HG03025 (cell line): Measurements from ENCODE around the gene ODAD4.

ENCODE experiments used
- ATAC-seq: cut with Tn5 transposase; IDR thresholded peaks from one replicate; pipeline ENCODE4 v1.9.1; 2021; ENCODE audit warnings: mild to moderate bottlenecking, moderate library complexity; ENCODE audit not compliant: unreplicated experiment, low FRiP score

Gene ODAD4

GRCh38 chr17:41967921-41968578 is 37.6 kb downstream of the ODAD4 start:
- ATAC-seq: no peak

GRCh38 chr17:41968676-41969075 is 38.3 kb downstream of the ODAD4 start:
- no peak for ATAC-seq

- no peak for ATAC-seq
Observed at GRCh38 chr17:41970901-41971331, 40.5 kb downstream of the ODAD4 start.

- ATAC-seq: no peak
Observed at GRCh38 chr17:41971721-41972523, 41.5 kb downstream of the ODAD4 start.

GRCh38 chr17:41972571-41973407 is 42.4 kb downstream of the ODAD4 start:
- ATAC-seq: no peak

- ATAC-seq: no peak
Observed at GRCh38 chr17:41973408-41973811, 43.0 kb downstream of the ODAD4 start.

GRCh38 chr17:41974031-41974430 is 43.6 kb downstream of the ODAD4 start:
- ATAC-seq: no peak

- no peak for ATAC-seq
Observed at GRCh38 chr17:41974658-41975057, 44.2 kb downstream of the ODAD4 start.

GRCh38 chr17:41975099-41976083 is 45.0 kb downstream of the ODAD4 start:
- no peak for ATAC-seq

- no peak for ATAC-seq
Observed at GRCh38 chr17:41976142-41976768, 45.8 kb downstream of the ODAD4 start.

- ATAC-seq: no peak
Observed at GRCh38 chr17:41977991-41978390, 47.6 kb downstream of the ODAD4 start.

- ATAC-seq: no peak
Observed at GRCh38 chr17:41982026-41982760, 51.8 kb downstream of the ODAD4 start.

GRCh38 chr17:41984454-41984853 is 54.0 kb downstream of the ODAD4 start:
- no peak for ATAC-seq

- no peak for ATAC-seq
Observed at GRCh38 chr17:41985919-41986318, 55.5 kb downstream of the ODAD4 start.

- ATAC-seq: no peak
Observed at GRCh38 chr17:41986634-41987033, 56.2 kb downstream of the ODAD4 start.

- ATAC-seq: no peak
Observed at GRCh38 chr17:41987642-41988041, 57.2 kb downstream of the ODAD4 start.

GRCh38 chr17:41988418-41988817 is 58.0 kb downstream of the ODAD4 start:
- ATAC-seq: no peak

- ATAC-seq: no peak
Observed at GRCh38 chr17:41989702-41990419, 59.4 kb downstream of the ODAD4 start.
